ENCODE results near the gene NBL1.
"Not testable (repeated sequence)": the region's sequence is repeated elsewhere in the genome, so short reads cannot be mapped to it uniquely, and the experiment has no call there.

Gene NBL1

DNA sequence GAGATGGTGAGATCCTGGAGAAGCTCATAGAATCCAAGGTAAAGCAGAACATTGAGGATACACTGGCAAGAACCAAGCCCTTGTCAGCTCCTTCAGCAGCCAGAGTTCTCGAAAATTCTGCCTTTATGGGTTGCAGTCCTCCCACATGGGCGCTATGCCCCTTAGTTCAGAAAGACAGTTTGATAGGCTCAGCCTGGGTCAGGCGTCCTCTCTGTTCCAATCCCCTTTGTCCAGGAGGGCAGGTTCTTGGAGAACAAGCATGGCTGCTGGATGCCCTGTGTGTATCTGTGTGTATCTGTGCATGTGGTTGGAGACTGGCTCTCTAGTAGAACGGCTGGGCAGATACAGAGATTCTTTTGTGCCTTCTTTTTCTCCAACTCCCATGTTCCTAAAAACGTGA lies 8.0 kb upstream of the NBL1 start:
- peak overlapping the region; percentile 10; the same call in 1 of the 2 replicates for H3K27ac ChIP-seq (ENCODE audit: low read depth, low read length)
- H3K4me1 ChIP-seq (ENCODE audit: control insufficient read depth, insufficient read depth, low read length, unreplicated experiment), result peaks cover 18% of the 10 kb centered on the region
- H3K36me3 ChIP-seq (ENCODE audit: insufficient read depth, low read length), result no peaks in the 10 kb centered on the region
- no peak overlapping the region for H2AFZ ChIP-seq (ENCODE audit: low read length, unreplicated experiment)
- H3K4me3 ChIP-seq (ENCODE audit: low read depth, low read length), result no peak overlapping the region
- H3K27me3 ChIP-seq (ENCODE audit: insufficient read depth, low read length), result no peaks in the 10 kb centered on the region
- H3K79me2 ChIP-seq (ENCODE audit: control insufficient read depth, insufficient read depth, low read length, unreplicated experiment), result no peaks in the 10 kb centered on the region

DNA sequence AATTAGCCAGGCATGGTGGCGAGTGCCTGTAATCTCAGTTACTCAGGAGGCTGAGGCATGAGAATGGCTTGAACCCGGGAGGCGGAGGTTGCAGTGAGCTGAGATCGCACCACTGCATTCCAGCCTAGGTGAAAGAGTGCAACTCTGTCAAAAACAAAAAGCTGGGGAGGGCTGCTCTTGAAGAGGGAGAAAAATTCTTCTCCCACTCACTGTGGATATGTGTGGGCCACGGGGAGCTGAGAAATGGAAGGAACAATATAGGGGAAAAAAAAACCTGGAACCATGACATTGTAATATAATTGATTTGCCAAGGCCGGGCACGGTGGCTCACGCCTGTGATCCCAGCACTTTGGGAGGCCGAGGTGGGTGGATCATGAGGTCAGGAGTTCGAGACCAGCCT lies 7.4 kb upstream of the NBL1 start:
- not testable (repeated sequence) for H3K36me3 ChIP-seq (ENCODE audit: insufficient read depth, low read length); H3K79me2 ChIP-seq (ENCODE audit: control insufficient read depth, insufficient read depth, low read length, unreplicated experiment); H3K4me3 ChIP-seq (ENCODE audit: low read depth, low read length); H2AFZ ChIP-seq (ENCODE audit: low read length, unreplicated experiment); H3K27ac ChIP-seq (ENCODE audit: low read depth, low read length); H3K27me3 ChIP-seq (ENCODE audit: insufficient read depth, low read length)
- peaks cover 18% of the 10 kb centered on the region for H3K4me1 ChIP-seq (ENCODE audit: control insufficient read depth, insufficient read depth, low read length, unreplicated experiment)

DNA sequence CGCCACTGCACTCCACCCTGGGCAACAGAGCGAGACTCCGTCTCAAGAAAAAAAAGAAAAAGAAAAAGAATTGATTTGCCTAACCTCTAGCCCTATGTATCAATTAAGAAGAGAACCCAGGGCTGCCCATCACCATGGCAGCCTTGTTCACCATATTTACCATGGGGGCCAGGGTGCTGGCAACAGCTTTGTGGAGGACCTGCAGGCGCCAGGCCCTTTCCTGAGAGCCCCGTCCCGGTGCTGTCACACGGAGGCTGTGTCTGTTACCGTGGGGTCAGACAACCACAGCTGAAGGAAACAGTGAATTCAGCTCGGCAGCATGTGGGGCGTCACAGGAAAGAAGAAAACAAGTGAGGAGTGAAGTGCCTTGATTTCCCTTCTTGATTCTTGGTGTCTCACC lies 6.5 kb upstream of the NBL1 start:
- H3K4me3 ChIP-seq (ENCODE audit: low read depth, low read length), result no peak overlapping the region
- no peaks in the 10 kb centered on the region for H3K36me3 ChIP-seq (ENCODE audit: insufficient read depth, low read length)
- H3K4me1 ChIP-seq (ENCODE audit: control insufficient read depth, insufficient read depth, low read length, unreplicated experiment), result peaks cover 18% of the 10 kb centered on the region
- H3K27me3 ChIP-seq (ENCODE audit: insufficient read depth, low read length), result no peaks in the 10 kb centered on the region
- no peak overlapping the region for H2AFZ ChIP-seq (ENCODE audit: low read length, unreplicated experiment)
- H3K79me2 ChIP-seq (ENCODE audit: control insufficient read depth, insufficient read depth, low read length, unreplicated experiment), result no peaks in the 10 kb centered on the region
- H3K27ac ChIP-seq (ENCODE audit: low read depth, low read length), result no peak overlapping the region

DNA sequence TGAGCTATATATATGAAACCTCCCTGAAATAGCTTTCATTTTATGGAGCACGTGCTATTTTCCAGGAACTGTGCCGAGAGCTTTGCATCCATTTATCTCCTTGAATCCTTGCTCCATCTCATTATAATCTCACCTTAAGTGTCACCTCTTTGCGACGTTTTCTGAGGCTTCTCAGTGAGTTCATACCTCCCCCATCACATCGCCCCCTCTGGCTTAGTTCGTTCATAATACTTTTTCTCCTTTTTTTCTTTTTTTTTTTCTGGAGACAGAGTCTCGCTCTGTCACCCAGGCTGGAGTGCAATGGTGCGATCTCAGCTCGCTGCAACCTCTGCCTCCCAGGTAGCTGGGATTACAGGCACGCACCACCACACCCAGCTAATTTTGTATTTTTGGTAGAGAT lies 4.9 kb upstream of the NBL1 start:
- H3K36me3 ChIP-seq (ENCODE audit: insufficient read depth, low read length); H3K79me2 ChIP-seq (ENCODE audit: control insufficient read depth, insufficient read depth, low read length, unreplicated experiment); H3K27ac ChIP-seq (ENCODE audit: low read depth, low read length); H2AFZ ChIP-seq (ENCODE audit: low read length, unreplicated experiment); H3K27me3 ChIP-seq (ENCODE audit: insufficient read depth, low read length); H3K4me3 ChIP-seq (ENCODE audit: low read depth, low read length): not testable (repeated sequence)
- H3K4me1 ChIP-seq (ENCODE audit: control insufficient read depth, insufficient read depth, low read length, unreplicated experiment), result peaks cover 25% of the 10 kb centered on the region

DNA sequence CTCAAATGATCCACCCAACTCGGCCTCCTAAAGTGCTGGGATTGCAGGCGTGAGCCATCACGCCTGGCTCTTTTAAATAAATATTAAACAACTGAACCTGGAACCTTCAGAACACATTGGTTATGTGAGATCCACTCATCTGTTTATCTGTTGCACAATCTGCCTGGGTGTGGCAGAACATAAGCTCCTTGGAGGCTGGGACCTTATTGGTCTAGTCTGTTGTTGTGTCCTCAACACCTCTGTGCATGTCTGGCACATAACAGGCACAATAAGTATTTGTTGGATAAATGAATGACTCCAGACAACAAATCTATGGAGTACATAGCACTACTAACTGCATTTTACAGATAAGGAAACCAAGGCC lies 4.1 kb upstream of the NBL1 start:
- Histone ChIP-seq H3K27me3 (ENCODE audit: insufficient read depth, low read length) (no peaks in the 10 kb centered on the region), H3K4me1 (ENCODE audit: control insufficient read depth, insufficient read depth, low read length, unreplicated experiment) (peaks cover 25% of the 10 kb centered on the region), H3K79me2 (ENCODE audit: control insufficient read depth, insufficient read depth, low read length, unreplicated experiment) (peaks cover 2% of the 10 kb centered on the region), H3K27ac (ENCODE audit: low read depth, low read length) (no peak overlapping the region), H3K36me3 (ENCODE audit: insufficient read depth, low read length) (no peaks in the 10 kb centered on the region), H3K4me3 (ENCODE audit: low read depth, low read length) (no peak overlapping the region), H2AFZ (ENCODE audit: low read length, unreplicated experiment) (no peak overlapping the region)

DNA sequence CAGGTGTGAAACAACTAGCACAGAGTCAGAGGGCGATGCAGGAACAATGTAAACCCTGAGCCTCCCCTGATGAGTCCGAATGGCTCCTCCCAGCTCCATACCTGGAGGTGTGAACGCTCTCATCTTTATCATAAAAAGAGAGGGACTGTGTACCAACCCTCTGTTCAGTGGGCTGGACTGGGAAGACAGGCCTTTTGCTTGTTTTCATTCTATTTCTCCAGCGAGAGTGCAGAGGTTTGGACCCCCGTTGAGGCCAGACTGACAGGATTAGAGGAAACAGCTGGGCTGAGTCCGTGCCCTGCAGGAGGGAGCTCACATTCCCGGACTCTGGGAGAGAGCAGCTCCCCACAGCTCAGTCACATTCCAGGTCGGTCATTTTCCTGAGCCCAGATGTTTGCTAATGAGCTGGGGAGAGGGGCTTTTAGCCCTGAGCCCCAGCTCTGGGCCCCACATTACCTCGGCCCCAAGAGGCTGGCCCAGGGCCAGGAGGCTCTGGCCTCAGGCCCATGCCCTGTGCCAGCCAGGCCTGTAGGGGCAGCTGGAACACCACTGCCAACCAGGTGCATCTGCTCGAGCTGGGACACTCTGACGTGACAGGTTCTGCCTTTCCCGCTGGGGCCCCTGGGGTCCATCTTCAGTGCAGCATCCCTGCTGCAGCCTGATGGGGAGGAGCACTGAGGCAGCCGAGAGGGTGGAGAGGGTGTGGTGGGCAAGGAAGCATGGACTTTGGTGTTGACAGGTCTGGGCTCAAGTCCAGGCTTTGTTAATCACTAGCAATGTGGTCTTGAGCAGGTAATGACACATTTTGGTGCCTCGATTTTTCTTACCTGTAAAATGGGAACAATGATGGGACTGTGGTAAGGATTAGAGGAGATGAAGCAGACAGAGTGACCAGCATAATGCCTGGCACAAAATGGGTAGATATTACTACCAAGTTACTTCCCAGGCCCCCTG lies 3.5 kb upstream of the NBL1 start:
- H3K27me3 ChIP-seq (ENCODE audit: insufficient read depth, low read length), result no peaks in the 10 kb centered on the region
- H3K4me3 ChIP-seq (ENCODE audit: low read depth, low read length), result no peak overlapping the region
- no peaks in the 10 kb centered on the region for H3K36me3 ChIP-seq (ENCODE audit: insufficient read depth, low read length)
- peaks cover 7% of the 10 kb centered on the region for H3K79me2 ChIP-seq (ENCODE audit: control insufficient read depth, insufficient read depth, low read length, unreplicated experiment)
- H2AFZ ChIP-seq (ENCODE audit: low read length, unreplicated experiment), result no peak overlapping the region
- H3K4me1 ChIP-seq (ENCODE audit: control insufficient read depth, insufficient read depth, low read length, unreplicated experiment), result peaks cover 22% of the 10 kb centered on the region
- no peak overlapping the region for H3K27ac ChIP-seq (ENCODE audit: low read depth, low read length)

DNA sequence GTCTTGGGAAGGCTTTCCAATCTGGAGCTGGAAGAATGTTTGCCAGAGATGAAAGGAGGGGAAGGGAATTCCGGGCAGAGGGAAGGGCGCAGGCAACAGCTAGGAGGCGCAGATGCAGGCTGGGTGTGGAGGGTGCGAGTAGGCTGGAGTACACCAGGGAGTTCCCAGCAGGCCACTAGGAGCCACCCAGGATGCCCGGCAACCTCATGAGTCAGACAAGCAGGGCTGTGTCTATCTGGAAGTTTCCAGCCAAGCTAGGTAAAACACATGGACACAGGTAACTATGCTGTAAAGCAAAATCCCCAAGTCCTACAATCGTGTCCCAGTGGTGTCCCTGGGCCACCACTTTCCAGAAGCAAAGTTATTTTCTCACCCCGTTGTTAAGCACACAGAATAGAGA lies 990 bp upstream of the NBL1 start:
- H3K27ac ChIP-seq (ENCODE audit: low read depth, low read length), result peak overlapping the region; percentile 30; the same call in 1 of the 2 replicates
- peaks cover 29% of the 10 kb centered on the region for H3K4me1 ChIP-seq (ENCODE audit: control insufficient read depth, insufficient read depth, low read length, unreplicated experiment)
- no peaks in the 10 kb centered on the region for H3K27me3 ChIP-seq (ENCODE audit: insufficient read depth, low read length)
- no peaks in the 10 kb centered on the region for H3K36me3 ChIP-seq (ENCODE audit: insufficient read depth, low read length)
- peaks cover 31% of the 10 kb centered on the region for H3K79me2 ChIP-seq (ENCODE audit: control insufficient read depth, insufficient read depth, low read length, unreplicated experiment)
- H3K4me3 ChIP-seq (ENCODE audit: low read depth, low read length), result peak overlapping the region; percentile 82
- no peak overlapping the region for H2AFZ ChIP-seq (ENCODE audit: low read length, unreplicated experiment)

DNA sequence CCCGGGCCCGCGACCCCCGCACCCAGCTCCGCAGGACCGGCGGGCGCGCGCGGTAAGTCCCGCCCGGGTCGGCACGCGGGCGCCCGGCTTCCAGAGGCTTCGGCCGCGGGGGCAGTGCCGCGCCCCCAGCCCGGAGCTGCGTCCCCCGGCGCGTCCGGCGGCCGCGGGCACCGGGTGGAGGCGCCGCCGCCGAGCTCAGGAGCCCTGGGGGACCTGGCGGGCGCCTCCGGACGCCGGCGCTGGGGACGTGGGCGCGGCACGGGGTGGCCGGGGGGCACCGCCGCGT lies 227 bp downstream of the NBL1 start:
- Histone ChIP-seq H3K4me1 (ENCODE audit: control insufficient read depth, insufficient read depth, low read length, unreplicated experiment) (peaks cover 33% of the 10 kb centered on the region), H3K4me3 (ENCODE audit: low read depth, low read length) (peak overlapping the region; percentile 96), H3K36me3 (ENCODE audit: insufficient read depth, low read length) (no peaks in the 10 kb centered on the region), H3K27ac (ENCODE audit: low read depth, low read length) (peak overlapping the region; percentile 21; the same call in 1 of the 2 replicates), H2AFZ (ENCODE audit: low read length, unreplicated experiment) (peak overlapping the region; percentile 65), H3K79me2 (ENCODE audit: control insufficient read depth, insufficient read depth, low read length, unreplicated experiment) (peaks cover 41% of the 10 kb centered on the region), H3K27me3 (ENCODE audit: insufficient read depth, low read length) (no peaks in the 10 kb centered on the region)

DNA sequence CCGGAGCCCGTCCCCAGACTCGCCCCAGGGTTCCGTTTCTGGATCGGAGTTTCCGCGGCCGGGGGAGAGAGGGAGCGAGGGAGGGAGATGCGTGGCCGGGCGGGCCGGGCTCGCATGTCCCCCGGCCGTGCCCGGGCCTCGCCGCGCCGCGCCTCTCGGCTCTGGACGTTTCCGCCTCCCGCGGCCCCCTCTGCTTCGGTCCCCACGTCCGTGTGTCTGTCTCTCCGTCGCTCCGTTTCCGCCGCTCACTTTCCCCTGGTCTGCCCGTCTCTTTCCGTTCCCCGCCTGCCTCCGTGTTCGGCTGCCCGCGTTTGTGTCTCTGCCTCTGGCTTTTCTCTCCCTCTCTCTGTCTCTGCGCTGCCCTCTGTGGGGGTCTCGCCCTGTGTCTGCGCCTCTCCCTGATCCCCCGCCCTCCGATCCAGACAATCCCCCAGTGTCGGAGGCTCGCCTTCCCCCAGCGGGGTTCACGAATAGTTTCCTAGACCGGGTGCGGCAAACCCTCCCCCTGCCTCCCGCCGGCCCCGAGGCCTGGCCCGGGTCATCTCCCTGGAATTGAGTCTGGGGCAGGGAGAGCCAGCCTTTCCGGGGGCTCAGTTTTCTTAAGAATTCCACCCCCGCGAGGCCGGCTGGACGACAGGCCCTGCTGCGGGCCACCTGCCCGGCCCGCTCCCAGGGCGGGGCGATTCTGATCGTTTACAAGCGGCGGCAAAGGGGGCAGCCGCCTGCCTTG lies 735 bp downstream of the NBL1 start:
- H3K27ac ChIP-seq (ENCODE audit: low read depth, low read length), result peak overlapping the region; percentile 21
- H3K4me3 ChIP-seq (ENCODE audit: low read depth, low read length), result peak overlapping the region; percentile 96
- no peaks in the 10 kb centered on the region for H3K36me3 ChIP-seq (ENCODE audit: insufficient read depth, low read length)
- H3K4me1 ChIP-seq (ENCODE audit: control insufficient read depth, insufficient read depth, low read length, unreplicated experiment), result peaks cover 33% of the 10 kb centered on the region
- no peaks in the 10 kb centered on the region for H3K27me3 ChIP-seq (ENCODE audit: insufficient read depth, low read length)
- H3K79me2 ChIP-seq (ENCODE audit: control insufficient read depth, insufficient read depth, low read length, unreplicated experiment), result peaks cover 44% of the 10 kb centered on the region
- H2AFZ ChIP-seq (ENCODE audit: low read length, unreplicated experiment), result peak overlapping the region; percentile 65

DNA sequence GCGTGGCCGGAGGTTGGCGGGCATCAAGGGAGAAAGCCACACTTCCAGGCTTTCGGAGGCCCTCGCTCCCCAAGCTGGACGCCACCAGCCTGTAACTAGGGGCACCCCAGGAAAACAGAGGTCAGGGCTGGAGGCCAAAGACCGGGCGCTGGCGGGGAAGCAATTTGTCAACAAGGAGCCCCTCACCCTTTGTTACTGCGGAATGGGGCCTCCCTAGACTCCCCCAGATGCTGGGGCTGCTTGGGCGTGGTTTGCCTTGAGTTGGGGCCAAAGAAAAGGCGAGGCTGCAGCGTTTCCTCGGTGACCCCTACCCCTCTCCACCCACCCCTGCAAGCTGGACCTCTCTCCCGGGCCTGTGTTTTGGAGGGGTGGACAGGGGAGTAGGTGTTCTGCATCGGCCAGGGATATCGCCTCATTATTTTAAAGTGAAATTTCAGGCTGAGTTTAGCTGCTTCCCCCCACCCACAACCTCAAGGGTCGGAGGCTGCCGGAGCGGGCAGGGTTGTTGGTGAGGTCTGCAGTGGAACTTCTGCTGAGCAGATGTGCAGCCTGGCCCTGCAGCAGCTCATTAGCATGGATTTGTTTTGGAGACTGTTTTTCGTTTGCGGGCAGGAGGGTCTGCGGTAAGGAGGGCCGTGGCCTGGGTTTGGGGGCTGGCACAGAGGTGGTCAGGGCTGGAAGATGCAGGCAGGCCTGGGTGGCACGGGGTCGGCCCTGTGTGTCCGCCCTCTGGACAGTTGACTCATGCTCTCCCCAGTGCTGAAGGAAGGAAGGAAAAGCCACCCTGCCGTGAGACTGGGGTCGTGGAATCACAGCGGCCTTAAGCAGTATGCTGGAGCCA lies 1.5 kb downstream of the NBL1 start:
- peaks cover 33% of the 10 kb centered on the region for H3K4me1 ChIP-seq (ENCODE audit: control insufficient read depth, insufficient read depth, low read length, unreplicated experiment)
- H3K4me3 ChIP-seq (ENCODE audit: low read depth, low read length), result peak overlapping the region; percentile 96

More for the DNA sequence above, 1.5 kb downstream of the NBL1 start:
- H3K36me3 ChIP-seq (ENCODE audit: insufficient read depth, low read length), result no peaks in the 10 kb centered on the region
- peak overlapping the region; percentile 21; the same call in 1 of the 2 replicates for H3K27ac ChIP-seq (ENCODE audit: low read depth, low read length)
- H3K27me3 ChIP-seq (ENCODE audit: insufficient read depth, low read length), result no peaks in the 10 kb centered on the region
- peak overlapping the region; percentile 52 for H2AFZ ChIP-seq (ENCODE audit: low read length, unreplicated experiment)
- H3K79me2 ChIP-seq (ENCODE audit: control insufficient read depth, insufficient read depth, low read length, unreplicated experiment), result peaks cover 50% of the 10 kb centered on the region
